Left lung (tissue), 10 donors: ENCODE measurements around the gene ANKLE2. TPM values are rescaled to one million over a fixed set of nuclear protein-coding genes. Genes with fewer than 3 reads are reported as not detected.

Experiments used
- ATAC-seq: fragments of 200-7000 bp; cut with Tn5 transposase; one replicate; pipeline ENCODE4 v1.9.1; 2020; ENCODE audit warnings: moderate library complexity
- DNase-seq, 4 donors: peaks; one replicate each; pipeline ENCODE4 v3.0.0-alpha.2; 2013 to 2020
- H3K27ac ChIP-seq, 2 donors: fragments of 200-600 bp; sonication (generic) in 1 of 2; one replicate each; pipeline versions ENCODE4 v1.5.0 to v1.8.0; 2020 to 2021
- H3K27me3 ChIP-seq, 2 donors: fragments of 200-600 bp; sonication (generic) in 1 of 2; one replicate each; pipeline versions ENCODE4 v1.5.0 to v1.8.0; 2020 to 2021
- H3K36me3 ChIP-seq, 2 donors: fragments of 200-600 bp; sonication (generic) in 1 of 2; one replicate each; pipeline versions ENCODE4 v1.5.0 to v1.8.0; 2020 to 2021
- H3K4me1 ChIP-seq, 2 donors: fragments of 200-600 bp; one replicate each; pipeline ENCODE4 v1.8.0; 2021
- H3K4me3 ChIP-seq, 2 donors: fragments of 200-600 bp; sonication (generic) in 1 of 2; one replicate each; pipeline versions ENCODE4 v1.5.0 to v1.8.0; 2020 to 2021; ENCODE audit warnings: mild to moderate bottlenecking in 1 of 2
- H3K9me3 ChIP-seq, 2 donors: fragments of 200-600 bp; sonication (generic) in 1 of 2; one replicate each; pipeline versions ENCODE4 v1.5.0 to v1.8.0; 2020 to 2021
- CTCF ChIP-seq, 2 donors: fragments of 200-600 bp; sonication (generic) in 1 of 2; IDR thresholded peaks; one replicate each; pipeline versions ENCODE4 v1.5.0 to v1.8.0; 2021; ENCODE audit warnings: antibody characterized with exemption in 2 of 2
- intact Hi-C, 2 donors: fragments of 100-400 bp; cut with DNase I; formaldehyde crosslinking; loops; one replicate each; pipeline versions ENCODE4 v1.11.2 to v1.14.2; 2022
- polyA plus RNA-seq, 6 donors: library from polyadenylated mRNA; unstranded; fragments of 120-200 nt; gene quantifications; one replicate each; pipeline ENCODE4 v1.2.1, GENCODE V29; 2013; ENCODE audit not compliant: insufficient read length in 6 of 6
- total RNA-seq, 2 donors: library from RNA; stranded (reverse); fragmentation: NEBNext Ultra II Directional; extraction: Animal tissue kit (Norgen Biotek cat#: 25700); gene quantifications; one replicate each; pipeline ENCODE4 v1.2.1, GENCODE V29; 2021
- donor health status: DM: no; HTN: yes; CAD: no.
- donor health status: DM: no; HTN: no; CAD: no.

Gene ANKLE2
- total and polyA plus RNA-seq, 8 donors: 59.3 to 84.9 (median 78.1) TPM

GRCh38 chr12:132747896-132748295 is 13.7 kb downstream of the ANKLE2 start:
- H3K4me1 ChIP-seq: no peaks in the 10 kb centered on the region
- peaks cover 6 to 100% of the 10 kb centered on the region in 2 donors for H3K36me3 ChIP-seq
- DNase-seq (peak in 1 of 4 donors; percentile 61), ATAC-seq (no peak)
- no peak overlapping the region for H3K4me3 ChIP-seq
- no peak for TF ChIP-seq CTCF (IDR thresholded peaks at IDR 0.05)
- no peaks in the 10 kb centered on the region for H3K27me3 ChIP-seq
- H3K9me3 ChIP-seq: no peaks in the 10 kb centered on the region
- no peak overlapping the region for H3K27ac ChIP-seq
- intact Hi-C loops: no loop called here

- Histone ChIP-seq H3K36me3 (peaks cover 6 to 100% of the 10 kb centered on the region in 2 donors), H3K9me3 (no peaks in the 10 kb centered on the region), H3K27ac (no peak overlapping the region), H3K4me1 (no peaks in the 10 kb centered on the region), H3K27me3 (no peaks in the 10 kb centered on the region), H3K4me3 (no peak overlapping the region)
- intact Hi-C loops: no loop called here
- DNase-seq: peak in 1 of 4 donors; percentile 43
- no peak for ATAC-seq
- TF ChIP-seq CTCF (IDR thresholded peaks at IDR 0.05): no peak
Measured at GRCh38 chr12:132747395-132747794, 14.2 kb downstream of the ANKLE2 start.

- H3K36me3 ChIP-seq: peaks cover 6 to 100% of the 10 kb centered on the region in 2 donors
- H3K4me1 ChIP-seq: no peaks in the 10 kb centered on the region
- no peak for ATAC-seq
- H3K9me3 ChIP-seq: no peaks in the 10 kb centered on the region
- no peak for TF ChIP-seq CTCF (IDR thresholded peaks at IDR 0.05)
- intact Hi-C loops: no loop called here
- no peak overlapping the region for H3K4me3 ChIP-seq
- H3K27me3 ChIP-seq: no peaks in the 10 kb centered on the region
- no peak for DNase-seq
- H3K27ac ChIP-seq: no peak overlapping the region
Measured at GRCh38 chr12:132746613-132747012, 15.0 kb downstream of the ANKLE2 start.

- no peak overlapping the region for H3K4me3 ChIP-seq
- no peaks in the 10 kb centered on the region for H3K27me3 ChIP-seq
- H3K4me1 ChIP-seq: no peaks in the 10 kb centered on the region
- H3K36me3 ChIP-seq: peaks cover 3 to 100% of the 10 kb centered on the region in 2 donors
- no peaks in the 10 kb centered on the region for H3K9me3 ChIP-seq
- ATAC-seq (no peak), DNase-seq (peak in 1 of 4 donors; percentile 57)
- no peak overlapping the region for H3K27ac ChIP-seq
- intact Hi-C loops: no loop called here
- no peak for TF ChIP-seq CTCF (IDR thresholded peaks at IDR 0.05)
Measured at GRCh38 chr12:132743831-132744230, 17.8 kb downstream of the ANKLE2 start.

- no peak for TF ChIP-seq CTCF (IDR thresholded peaks at IDR 0.05)
- intact Hi-C loops: no loop called here
- no peak for DNase-seq
- Histone ChIP-seq H3K27me3 (no peaks in the 10 kb centered on the region), H3K9me3 (no peaks in the 10 kb centered on the region), H3K27ac (no peak overlapping the region), H3K36me3 (peaks cover 0 to 100% of the 10 kb centered on the region in 2 donors), H3K4me1 (no peaks in the 10 kb centered on the region), H3K4me3 (no peak overlapping the region)
- ATAC-seq: no peak
Measured at GRCh38 chr12:132741620-132742019, 20.0 kb downstream of the ANKLE2 start.
